Measurements from ENCODE around the gene MYL11. TPM values are rescaled to one million over a fixed set of nuclear protein-coding genes. Genes with fewer than 3 reads are reported as not detected.
A peak's percentile ranks its signal among the peaks of the same experiment; 100 is the strongest.

The MYL11 gene
- total RNA-seq, 1 experiment from 2014 or later: not detected

- DNase-seq (ENCODE audit: low read depth): no peak
Observed at GRCh38 chr16:30371248-30371816, 3.3 kb upstream of the MYL11 start.

DNA sequence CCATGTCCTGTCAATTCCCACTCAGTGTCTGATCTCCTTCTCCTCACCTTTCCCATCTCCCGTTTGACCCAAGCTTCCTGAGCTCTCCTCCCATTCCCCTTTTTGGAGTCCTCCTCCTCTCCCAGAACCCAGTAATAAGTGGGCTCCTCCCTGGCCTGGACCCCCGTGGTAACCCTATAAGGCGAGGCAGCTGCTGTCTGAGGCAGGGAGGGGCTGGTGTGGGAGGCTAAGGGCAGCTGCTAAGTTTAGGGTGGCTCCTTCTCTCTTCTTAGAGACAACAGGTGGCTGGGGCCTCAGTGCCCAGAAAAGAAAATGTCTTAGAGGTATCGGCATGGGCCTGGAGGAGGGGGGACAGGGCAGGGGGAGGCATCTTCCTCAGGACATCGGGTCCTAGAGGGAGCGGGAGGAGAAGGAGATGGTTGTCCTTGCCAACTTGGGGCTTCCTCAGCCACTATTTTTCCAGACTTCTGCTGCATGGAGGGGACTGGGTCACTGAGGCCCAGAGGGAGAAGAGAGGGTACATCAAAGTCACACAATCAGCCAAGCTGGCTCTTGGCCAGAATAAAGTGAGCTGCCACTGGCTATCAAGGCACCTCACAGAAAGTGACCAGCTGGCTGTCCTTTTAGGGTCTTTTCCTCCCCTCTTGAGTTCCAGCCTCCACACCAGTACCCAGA lies 2.4 kb upstream of the MYL11 start:
- no peak for DNase-seq (ENCODE audit: low read depth)

- no peak for DNase-seq (ENCODE audit: low read depth)
Observed at GRCh38 chr16:30372725-30373124, 1.9 kb upstream of the MYL11 start.

DNA sequence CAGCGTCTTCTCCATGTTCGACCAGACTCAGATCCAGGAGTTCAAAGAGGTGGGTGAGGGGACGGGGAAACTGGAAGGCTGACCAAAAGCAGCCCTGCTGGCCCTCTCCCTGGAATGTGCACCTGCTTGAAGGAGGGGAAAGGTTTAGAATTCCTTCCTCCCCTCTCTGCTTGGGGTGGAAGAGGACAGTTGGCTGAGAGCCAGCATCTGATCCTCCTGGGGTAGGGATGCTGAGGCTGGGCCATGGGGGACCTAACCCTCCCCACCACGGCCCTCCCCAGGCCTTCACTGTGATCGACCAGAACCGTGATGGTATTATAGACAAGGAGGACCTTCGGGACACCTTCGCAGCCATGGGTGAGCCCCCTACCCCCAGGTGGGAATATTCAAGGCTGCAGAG lies 1.3 kb downstream of the MYL11 start:
- no peak for DNase-seq (ENCODE audit: low read depth)

DNA sequence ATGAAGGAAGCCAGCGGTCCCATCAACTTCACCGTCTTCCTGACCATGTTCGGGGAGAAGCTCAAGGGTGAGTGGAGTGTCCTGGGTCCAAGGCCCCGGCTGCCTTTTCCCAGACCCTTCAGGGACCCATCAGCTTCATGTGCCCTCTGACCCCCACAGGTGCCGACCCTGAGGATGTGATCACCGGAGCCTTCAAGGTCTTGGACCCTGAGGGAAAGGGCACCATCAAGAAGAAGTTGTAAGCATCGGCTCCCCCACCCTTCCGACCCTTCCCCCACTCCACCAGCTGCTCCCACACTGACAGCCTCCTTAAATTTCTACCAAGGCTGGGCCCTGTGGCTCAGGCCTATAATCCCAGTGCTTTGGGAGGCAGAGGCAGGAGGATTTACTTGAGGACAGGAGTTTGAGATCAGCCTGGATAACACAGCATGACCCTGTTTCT lies 1.9 kb downstream of the MYL11 start:
- DNase-seq (ENCODE audit: low read depth): no peak

GRCh38 chr16:30377050-30377811 lies 2.6 kb downstream of the MYL11 start:
- no peak for DNase-seq (ENCODE audit: low read depth)

- peak; percentile 85 for DNase-seq (ENCODE audit: low read depth)
Observed at GRCh38 chr16:30377812-30378235, 3.2 kb downstream of the MYL11 start.

GRCh38 chr16:30378236-30379157 lies 3.9 kb downstream of the MYL11 start:
- DNase-seq (ENCODE audit: low read depth): peak; percentile 95

DNA sequence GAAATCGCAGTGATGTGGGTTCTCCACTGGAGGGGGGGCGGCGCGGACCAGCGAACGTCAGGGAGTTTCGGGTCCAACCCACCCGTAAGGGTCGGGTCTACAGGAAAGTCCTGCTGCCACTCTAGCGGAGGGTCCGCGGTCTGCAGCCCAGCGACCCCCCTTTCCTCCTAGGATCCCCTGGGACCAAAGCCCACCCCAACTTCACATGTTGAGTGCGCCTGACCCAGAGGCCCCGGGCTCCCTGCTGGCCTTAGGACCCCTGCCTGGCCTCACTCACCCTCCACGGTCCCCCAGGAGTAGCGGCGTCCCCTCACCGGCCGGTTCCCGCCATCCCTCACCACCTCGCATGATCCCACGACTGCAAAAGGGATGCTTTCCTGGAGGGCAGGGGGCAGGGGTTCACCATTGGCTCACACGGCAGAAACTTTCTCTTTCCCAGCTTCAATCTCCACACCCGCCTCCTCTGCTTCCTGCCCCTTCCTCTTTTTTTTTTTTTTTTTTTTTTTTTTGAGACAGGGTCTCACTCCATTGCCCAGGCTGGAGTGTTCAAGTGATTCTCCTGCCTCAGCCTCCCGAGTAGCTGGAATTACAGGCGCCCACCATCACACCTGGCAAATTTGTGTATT lies 4.7 kb downstream of the MYL11 start:
- DNase-seq (ENCODE audit: low read depth): no peak

DNA sequence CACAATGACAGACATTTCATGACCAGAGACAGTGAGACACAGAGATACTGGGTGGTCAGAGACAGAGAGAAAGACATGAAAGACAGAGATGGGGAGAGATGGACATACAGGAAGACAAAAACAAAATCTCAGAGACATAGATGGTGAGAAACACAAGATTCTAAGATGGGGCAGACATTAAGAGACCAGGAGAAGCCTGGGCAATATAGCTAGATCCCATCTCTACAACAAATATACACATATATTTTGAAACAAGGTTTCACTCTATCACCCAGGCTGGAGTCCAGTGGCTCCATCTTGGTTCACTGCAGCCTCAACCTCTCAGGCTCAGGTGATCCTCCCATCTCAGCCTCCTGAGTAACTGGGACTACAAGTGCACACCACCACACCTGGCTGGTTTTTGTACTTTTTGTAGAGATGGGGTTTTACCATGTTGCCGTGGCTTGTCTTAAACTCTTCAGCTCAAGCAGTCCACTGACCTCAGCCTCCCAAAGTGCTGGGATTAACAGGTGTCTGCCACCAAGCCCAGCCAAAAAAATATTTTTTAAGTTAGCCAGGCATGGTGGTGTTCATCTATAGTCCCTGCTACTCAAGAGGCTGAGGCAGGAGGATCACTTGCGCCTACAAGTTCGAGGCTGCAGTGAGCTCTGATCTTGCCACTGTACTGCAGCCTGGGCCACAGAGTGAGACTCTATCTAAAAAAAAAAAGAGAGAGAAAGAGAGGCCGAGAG lies 5.6 kb downstream of the MYL11 start:
- DNase-seq (ENCODE audit: low read depth): no peak

GRCh38 chr16:30380803-30381208 lies 6.2 kb downstream of the MYL11 start:
- no peak for DNase-seq (ENCODE audit: low read depth)

- DNase-seq (ENCODE audit: low read depth): no peak
Observed at GRCh38 chr16:30381291-30382041, 6.9 kb downstream of the MYL11 start.

- DNase-seq (ENCODE audit: low read depth): no peak
Observed at GRCh38 chr16:30382111-30382881, 7.7 kb downstream of the MYL11 start, which contains the start of gene SEPTIN1. TSS of gene SEPTIN1 (minus strand) at chr16:30382561. CDS start at chr16:30382542, 19 bp downstream.

DNA sequence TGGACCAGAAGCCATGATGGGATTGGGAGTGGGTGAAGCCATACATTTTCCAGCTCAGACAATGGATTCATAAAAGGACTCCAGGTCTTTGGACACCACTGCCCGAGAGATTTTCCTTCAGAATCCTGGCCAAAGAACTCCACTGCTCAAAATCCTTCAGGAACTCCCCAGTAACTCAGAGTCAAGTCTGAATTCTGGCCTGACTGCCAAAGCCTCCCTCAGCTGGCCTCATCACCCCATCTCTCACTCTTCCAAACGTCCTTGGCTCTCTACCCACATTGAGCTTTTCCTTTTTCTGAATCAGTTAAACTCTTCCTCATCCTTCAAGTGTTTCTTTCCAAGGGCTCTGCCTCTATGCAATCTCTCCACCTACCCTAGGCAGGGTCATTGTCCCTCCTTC lies 8.9 kb downstream of the MYL11 start:
- no peak for DNase-seq (ENCODE audit: low read depth)

DNA sequence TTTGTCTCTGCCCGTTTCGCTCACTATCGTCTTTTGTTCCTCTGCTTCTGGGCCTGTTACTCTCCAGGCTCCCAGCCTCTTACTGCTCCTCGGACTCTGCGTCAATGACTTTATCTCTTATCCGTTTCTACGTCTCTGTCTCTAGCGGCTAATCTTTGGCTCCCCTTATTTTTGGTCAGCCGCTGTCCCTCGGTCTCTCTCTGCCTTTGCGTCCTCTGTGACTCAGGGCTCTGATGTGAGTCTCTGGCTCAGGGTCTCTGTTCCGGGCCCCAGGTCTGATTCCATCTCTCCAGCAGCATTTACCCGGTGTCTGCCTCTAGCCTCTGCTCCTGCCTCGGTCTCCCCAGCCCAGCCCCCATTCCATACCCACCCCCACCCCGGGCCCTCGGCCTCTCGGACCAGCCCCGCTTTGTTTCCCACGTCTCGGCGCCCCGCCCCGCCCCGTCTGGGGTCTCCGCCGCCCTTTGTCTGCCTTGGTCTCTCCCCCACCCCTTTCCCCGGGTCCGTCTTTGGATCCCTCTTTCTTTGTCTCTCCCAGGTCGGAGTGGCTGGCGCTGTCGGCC lies 20.1 kb downstream of the MYL11 start:
- no peak for DNase-seq (ENCODE audit: low read depth)

DNA sequence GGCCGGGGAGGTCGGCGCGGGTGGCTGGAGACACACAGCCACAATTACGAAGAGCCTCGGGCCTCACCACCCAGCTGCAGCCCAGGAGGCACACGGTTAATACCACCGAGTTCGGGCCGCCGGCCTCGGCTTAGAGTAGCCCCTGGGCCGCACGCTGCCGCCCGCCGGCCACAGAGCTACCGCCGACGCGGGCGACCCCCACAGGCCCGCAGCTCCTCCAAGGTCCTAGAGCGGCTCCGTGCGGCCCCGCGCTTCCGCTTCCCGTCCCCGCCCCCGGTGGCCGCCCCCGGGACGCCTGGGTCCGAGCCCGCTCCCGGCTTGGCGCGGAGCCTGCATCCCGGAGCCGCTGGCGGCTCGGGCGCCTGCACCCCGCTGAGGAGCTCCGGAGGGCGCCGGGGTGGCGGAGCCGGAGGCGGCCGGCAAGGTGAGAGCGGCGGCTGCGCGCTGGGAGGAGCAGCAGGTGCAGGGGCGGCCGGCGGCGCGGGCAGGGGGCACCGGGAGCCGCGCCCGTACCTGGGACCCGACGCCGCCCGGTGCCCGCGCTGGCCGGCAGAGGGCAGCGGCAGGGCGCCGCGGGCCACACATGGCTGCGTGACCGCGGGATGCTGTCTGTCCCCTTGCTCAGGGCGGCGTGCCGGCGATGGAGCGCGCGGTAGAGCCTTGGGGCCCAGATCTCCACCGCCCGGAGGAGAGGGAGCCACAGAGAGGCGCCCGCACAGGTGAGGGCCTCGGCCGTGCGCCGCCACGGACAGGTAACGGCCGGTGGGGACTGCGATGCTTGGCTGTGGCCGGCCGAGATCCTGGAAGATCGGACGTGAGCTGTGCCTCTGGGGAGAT lies 20.8 kb downstream of the MYL11 start, which contains the start of gene ZNF48:
Gene ZNF48, plus strand, starts transcription at position 266 of the 837 bp plus-strand sequence. Its CDS starts 375 bp downstream, at position 641.
- DNase-seq (ENCODE audit: low read depth): peak; percentile 80

DNA sequence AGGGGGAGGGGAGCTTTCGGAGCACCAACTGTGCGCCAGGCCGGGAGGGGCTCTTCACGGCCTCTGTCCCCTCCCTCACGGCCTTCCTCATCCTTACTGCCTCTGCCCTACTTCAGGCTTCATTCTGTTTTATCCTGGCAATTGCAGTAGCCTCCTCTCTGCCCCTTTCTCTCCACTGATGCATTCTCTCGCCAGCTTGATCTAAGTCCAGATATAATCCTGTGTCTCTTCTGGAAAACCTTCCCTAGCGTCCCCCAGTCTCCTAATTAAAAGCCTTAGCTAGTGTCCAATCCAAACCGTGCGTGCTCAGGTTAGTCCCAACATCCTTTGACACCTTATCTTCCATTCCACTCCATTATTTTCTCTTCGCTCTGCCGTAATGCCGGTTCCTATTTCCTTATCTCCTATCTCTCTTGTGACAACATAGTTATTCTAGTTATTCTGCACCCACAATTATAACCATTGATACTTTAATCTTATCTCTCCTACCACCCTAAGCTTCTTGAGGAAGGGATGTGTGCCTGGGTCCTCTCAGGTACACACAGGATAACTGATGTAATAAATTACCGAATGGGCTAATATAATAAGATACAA lies 21.5 kb downstream of the MYL11 start:
- DNase-seq (ENCODE audit: low read depth): peak; percentile 26

Data from RPMI7951 (cell line).